Neuronal stem cell (in vitro differentiated cells): ENCODE data around the gene MGAT4C.

ENCODE experiments used
- DNase-seq: peaks from one replicate; pipeline ENCODE4 v3.0.0-alpha.2; 2013; ENCODE audit warnings: low spot score
- H2AFZ ChIP-seq: one replicate; pipeline ENCODE4 v1.6.1; 2013; ENCODE audit warnings: mild to moderate bottlenecking, low read length, inconsistent platforms
- H2AK5ac ChIP-seq: 2 replicates; pipeline ENCODE4 v1.6.1; 2013; ENCODE audit warnings: low read depth, mild to moderate bottlenecking, inconsistent platforms, low read length, moderate library complexity, mixed read lengths
- H2BK120ac ChIP-seq: 2 replicates; pipeline ENCODE4 v1.6.1; 2013; ENCODE audit warnings: low read depth, mild to moderate bottlenecking, inconsistent platforms, low read length, moderate library complexity, mixed read lengths
- H2BK12ac ChIP-seq: one replicate; pipeline ENCODE4 v1.6.1; 2013; ENCODE audit warnings: low read length, inconsistent platforms
- H2BK15ac ChIP-seq: 2 replicates; pipeline ENCODE4 v1.6.1; 2013; ENCODE audit warnings: mild to moderate bottlenecking, low read length, inconsistent platforms, mixed read lengths
- H2BK5ac ChIP-seq: one replicate; pipeline ENCODE4 v1.6.1; 2013; ENCODE audit warnings: inconsistent platforms, mild to moderate bottlenecking, low read length, moderate library complexity
- H3K14ac ChIP-seq: one replicate; pipeline ENCODE4 v1.6.1; 2013; ENCODE audit warnings: low read length, inconsistent platforms
- H3K18ac ChIP-seq: 2 replicates; pipeline ENCODE4 v1.6.1; 2013; ENCODE audit warnings: low read length, inconsistent platforms
- H3K23ac ChIP-seq: 2 replicates; pipeline ENCODE4 v1.6.1; 2013; ENCODE audit warnings: low read depth, mild to moderate bottlenecking, mixed read lengths, low read length, inconsistent platforms; ENCODE audit not compliant: poor library complexity
- H3K27ac ChIP-seq: replicated peaks from 3 replicates; pipeline ENCODE4 v1.5.1; 2013; ENCODE audit warnings: low read length, inconsistent platforms
- H3K27me3 ChIP-seq, 3 experiments: 2 replicates each; pipeline ENCODE4 v1.6.1; 2013; ENCODE audit warnings: low read length in 3 of 3, mild to moderate bottlenecking in 2 of 3, inconsistent platforms in 1 of 3, low read depth in 1 of 3, mixed read lengths in 1 of 3, moderate library complexity in 1 of 3; ENCODE audit not compliant: control insufficient read depth in 3 of 3, insufficient read depth in 3 of 3
- H3K36me3 ChIP-seq, 2 donors: replicated peaks in 1 of 2; 2 replicates each; pipeline ENCODE4 v1.6.1; 2013; ENCODE audit warnings: low read length in 2 of 2; ENCODE audit not compliant: control insufficient read depth in 2 of 2, insufficient read depth in 2 of 2
- H3K4ac ChIP-seq: 2 replicates; pipeline ENCODE4 v1.6.1; 2013; ENCODE audit warnings: inconsistent platforms, mild to moderate bottlenecking, low read length, moderate library complexity
- H3K4me1 ChIP-seq, 2 donors: 1 replicate in 1 of 2; 2 replicates in 1 of 2; pipeline ENCODE4 v1.6.1; 2013; ENCODE audit warnings: low read length in 2 of 2, low read depth in 1 of 2; ENCODE audit not compliant: control insufficient read depth in 2 of 2, insufficient read depth in 1 of 2
- H3K4me2 ChIP-seq: one replicate; pipeline ENCODE4 v1.6.1; 2013; ENCODE audit warnings: mild to moderate bottlenecking, low read length, inconsistent platforms; ENCODE audit not compliant: insufficient read depth, poor library complexity, severe bottlenecking
- H3K4me3 ChIP-seq, 2 donors: 2 replicates each; pipeline ENCODE4 v1.5.1; 2013; ENCODE audit warnings: low read length in 2 of 2, mild to moderate bottlenecking in 2 of 2, inconsistent platforms in 1 of 2, moderate library complexity in 1 of 2
- H3K79me1 ChIP-seq: one replicate; pipeline ENCODE4 v1.6.1; 2013; ENCODE audit warnings: low read depth, mild to moderate bottlenecking, inconsistent platforms, low read length, moderate library complexity
- H3K9ac ChIP-seq: one replicate; pipeline ENCODE4 v1.6.1; 2013; ENCODE audit warnings: mild to moderate bottlenecking, low read depth, low read length, inconsistent platforms; ENCODE audit not compliant: poor library complexity
- H3K9me3 ChIP-seq, 2 donors: replicated peaks in 1 of 2; 2 replicates each; pipeline versions ENCODE3 to v1.6.1; 2013; ENCODE audit warnings: low read length in 2 of 2, mild to moderate bottlenecking in 2 of 2, inconsistent platforms in 1 of 2, low read depth in 1 of 2, mixed read lengths in 1 of 2, moderate library complexity in 1 of 2; ENCODE audit not compliant: control insufficient read depth in 2 of 2, insufficient read depth in 1 of 2
- H4K8ac ChIP-seq: one replicate; pipeline ENCODE4 v1.6.1; 2013; ENCODE audit warnings: low read depth, mild to moderate bottlenecking, inconsistent platforms, low read length, moderate library complexity
- H4K91ac ChIP-seq: one replicate; pipeline ENCODE4 v1.6.1; 2013; ENCODE audit warnings: low read length, low read depth, mild to moderate bottlenecking, inconsistent platforms; ENCODE audit not compliant: poor library complexity
- WGBS, 2 donors: extraction: QIAGEN DNeasy Blood & Tissue Kit; methylation state at CpG; one replicate each; pipeline ENCODE4 v1.1.7; 2013; ENCODE audit warnings: missing lambda C conversion rate in 2 of 2, mixed read lengths in 1 of 2; ENCODE audit not compliant: insufficient read length in 2 of 2, insufficient replicate concordance in 1 of 2; ENCODE audit errors: extremely low coverage in 2 of 2; 5-methylcytosine and 5-hydroxymethylcytosine counted together

The MGAT4C gene

DNA sequence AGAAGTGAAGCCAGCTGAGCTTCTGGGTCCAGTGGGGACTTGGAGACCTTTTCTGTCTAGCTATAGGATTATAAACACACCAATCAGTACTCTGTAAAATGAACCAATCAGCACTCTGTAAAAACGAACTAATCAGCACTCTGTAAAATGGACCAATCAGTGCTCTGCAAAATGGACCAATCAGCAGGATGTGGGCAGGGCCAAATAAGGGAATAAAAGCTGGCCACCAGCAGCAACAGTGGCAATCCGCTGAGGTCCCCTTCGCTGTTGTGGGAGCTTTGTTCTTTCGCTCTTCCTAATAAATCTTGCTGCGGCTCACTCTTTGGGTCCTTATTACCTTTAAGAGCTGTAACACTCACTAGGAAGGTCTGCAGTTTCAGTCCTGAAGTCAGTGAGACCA, 309.8 kb downstream of the MGAT4C start:
- no peak overlapping the region for H2BK120ac ChIP-seq
- no peak overlapping the region for H2BK12ac ChIP-seq
- no peak overlapping the region for H3K18ac ChIP-seq
- no peaks in the 10 kb centered on the region for H3K4me1 ChIP-seq
- H3K9me3 ChIP-seq = peaks cover 0 to 2% of the 10 kb centered on the region in 2 donors
- no peak overlapping the region for H4K91ac ChIP-seq
- no peak overlapping the region for H3K4me3 ChIP-seq
- no peak overlapping the region for H3K4me2 ChIP-seq
- H3K23ac ChIP-seq = no peak overlapping the region
- no peak for DNase-seq
- no peak overlapping the region for H3K9ac ChIP-seq
- no peak overlapping the region for H3K14ac ChIP-seq
- H2BK15ac ChIP-seq = no peak overlapping the region
- H3K79me1 ChIP-seq = no peaks in the 10 kb centered on the region
- no peak overlapping the region for H2AFZ ChIP-seq
- H4K8ac ChIP-seq = no peak overlapping the region
- H2BK5ac ChIP-seq = no peak overlapping the region
- no CpG with 5 or more reads among the region's 5 CpGs for WGBS, 2 donors
- H3K27ac ChIP-seq = no peak overlapping the region
- no peaks in the 10 kb centered on the region for H3K36me3 ChIP-seq
- no peak overlapping the region for H3K4ac ChIP-seq
- H3K27me3 ChIP-seq = no peaks in the 10 kb centered on the region
- H2AK5ac ChIP-seq = no peak overlapping the region

- no peaks in the 10 kb centered on the region for H3K36me3 ChIP-seq
- H3K4me1 ChIP-seq = no peaks in the 10 kb centered on the region
- H4K8ac ChIP-seq = no peak overlapping the region
- H3K4me2 ChIP-seq = no peak overlapping the region
- no peak overlapping the region for H2BK120ac ChIP-seq
- no peak overlapping the region for H3K27ac ChIP-seq
- no peak overlapping the region for H3K4ac ChIP-seq
- DNase-seq = no peak
- H3K79me1 ChIP-seq = no peaks in the 10 kb centered on the region
- no peak overlapping the region for H2AK5ac ChIP-seq
- no peak overlapping the region for H2BK15ac ChIP-seq
- no peak overlapping the region for H3K18ac ChIP-seq
- H3K27me3 ChIP-seq = no peaks in the 10 kb centered on the region
- no peak overlapping the region for H3K23ac ChIP-seq
- H3K9me3 ChIP-seq = no peaks in the 10 kb centered on the region
- no peak overlapping the region for H2BK5ac ChIP-seq
- H2BK12ac ChIP-seq = no peak overlapping the region
- no peak overlapping the region for H2AFZ ChIP-seq
- H3K14ac ChIP-seq = no peak overlapping the region
- no peak overlapping the region for H3K9ac ChIP-seq
- no peak overlapping the region for H3K4me3 ChIP-seq
- no peak overlapping the region for H4K91ac ChIP-seq
Observed at GRCh38 chr12:85927166-85927565, 329.0 kb downstream of the MGAT4C start.

- H4K91ac ChIP-seq = no peak overlapping the region
- H3K18ac ChIP-seq = no peak overlapping the region
- no peak overlapping the region for H2BK120ac ChIP-seq
- no peaks in the 10 kb centered on the region for H3K27me3 ChIP-seq
- H2AK5ac ChIP-seq = no peak overlapping the region
- H3K4me1 ChIP-seq = no peaks in the 10 kb centered on the region
- H2BK15ac ChIP-seq = no peak overlapping the region
- H3K9ac ChIP-seq = no peak overlapping the region
- no peak for DNase-seq
- H3K4ac ChIP-seq = no peak overlapping the region
- no peak overlapping the region for H3K23ac ChIP-seq
- H3K36me3 ChIP-seq = no peaks in the 10 kb centered on the region
- H2AFZ ChIP-seq = no peak overlapping the region
- H3K14ac ChIP-seq = no peak overlapping the region
- 100% methylated on average over 1 of the region's 1 CpG for WGBS, 2 donors
- H4K8ac ChIP-seq = no peak overlapping the region
- H3K27ac ChIP-seq = no peak overlapping the region
- no peak overlapping the region for H3K4me2 ChIP-seq
- no peak overlapping the region for H2BK12ac ChIP-seq
- no peaks in the 10 kb centered on the region for H3K9me3 ChIP-seq
- H2BK5ac ChIP-seq = no peak overlapping the region
- no peak overlapping the region for H3K4me3 ChIP-seq
- no peaks in the 10 kb centered on the region for H3K79me1 ChIP-seq
Observed at GRCh38 chr12:85923767-85924331, 332.3 kb downstream of the MGAT4C start.

DNA sequence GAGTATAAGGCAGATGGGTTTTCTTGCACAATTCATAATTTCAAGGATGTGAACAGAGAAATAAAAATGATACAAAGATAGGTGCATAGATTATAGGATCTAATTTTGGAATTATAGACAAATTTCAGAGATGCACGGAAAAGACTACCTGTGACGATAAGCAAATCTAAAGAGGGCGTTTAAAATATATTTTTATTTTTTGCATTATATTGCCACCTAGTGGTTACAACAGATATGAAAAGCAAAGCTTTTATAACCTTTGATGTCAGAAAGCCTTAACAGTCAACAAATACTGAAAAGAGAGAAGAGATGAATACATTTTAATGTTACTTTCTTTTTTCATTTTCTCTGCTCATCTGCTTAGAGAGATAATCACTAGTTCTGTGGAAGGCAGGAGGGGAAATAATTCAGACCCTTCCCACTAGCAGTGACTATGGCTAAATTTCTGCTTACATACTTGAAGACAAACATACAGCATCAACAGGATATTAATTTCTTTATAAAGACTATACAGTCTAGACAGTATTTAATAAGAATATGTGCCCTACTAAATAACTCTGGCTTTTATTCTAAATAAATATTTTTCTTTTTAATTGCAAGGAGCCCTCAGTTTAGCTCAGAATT, 335.8 kb downstream of the MGAT4C start:
- WGBS, 2 donors = no CpG with 5 or more reads among the region's 3 CpGs
- Histone ChIP-seq H3K18ac (no peak overlapping the region), H3K4ac (no peak overlapping the region), H2AK5ac (no peak overlapping the region), H3K79me1 (no peaks in the 10 kb centered on the region), H3K27ac (no peak overlapping the region), H2AFZ (no peak overlapping the region), H3K9ac (no peak overlapping the region), H3K23ac (no peak overlapping the region), H3K36me3 (no peaks in the 10 kb centered on the region), H3K27me3 (no peaks in the 10 kb centered on the region), H3K4me1 (no peaks in the 10 kb centered on the region), H2BK5ac (no peak overlapping the region), H2BK120ac (no peak overlapping the region), H3K9me3 (no peaks in the 10 kb centered on the region), H3K4me2 (no peak overlapping the region), H3K4me3 (no peak overlapping the region), H4K91ac (no peak overlapping the region), H4K8ac (no peak overlapping the region), H2BK15ac (no peak overlapping the region), H2BK12ac (no peak overlapping the region), H3K14ac (no peak overlapping the region)
- DNase-seq = peak; percentile 6
